ENCODE results near the gene ANKH.

DNA sequence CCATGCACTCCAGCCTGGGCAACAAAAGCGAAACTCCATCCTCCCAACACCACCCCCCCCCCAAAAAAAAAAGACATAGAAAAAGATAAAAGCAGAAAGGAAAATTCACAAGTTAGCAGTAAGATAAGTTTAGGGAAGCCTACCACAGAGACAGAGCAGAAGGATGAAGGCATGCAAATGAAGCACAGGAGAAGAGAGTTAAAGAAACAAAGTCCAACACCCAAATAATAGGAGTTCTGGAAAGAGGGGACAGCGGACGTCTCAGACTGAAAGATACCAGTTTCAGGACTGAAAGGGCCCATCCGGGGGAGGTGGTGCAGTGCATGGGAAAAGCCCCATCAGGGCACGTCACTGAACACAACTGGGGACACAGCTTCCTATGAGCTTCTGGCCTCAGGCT, 152.8 kb downstream of the ANKH start:
- TF ChIP-seq ELF4 (CRISPR knock-in tag; IDR thresholded peaks at IDR 0.05; ENCODE audit: low read depth) (no peak), CREB1 (CRISPR knock-in tag; IDR thresholded peaks at IDR 0.05) (no peak), ZNF263 (CRISPR knock-in tag; IDR thresholded peaks at IDR 0.05; ENCODE audit: low read depth) (no peak), GABPB1 (CRISPR knock-in tag; IDR thresholded peaks at IDR 0.05) (no peak), NR3C1 (CRISPR knock-in tag; conservative IDR thresholded peaks at IDR 0.05; ENCODE audit: low read depth) (no peak)
- TF ChIP-seq, protein P1, sequence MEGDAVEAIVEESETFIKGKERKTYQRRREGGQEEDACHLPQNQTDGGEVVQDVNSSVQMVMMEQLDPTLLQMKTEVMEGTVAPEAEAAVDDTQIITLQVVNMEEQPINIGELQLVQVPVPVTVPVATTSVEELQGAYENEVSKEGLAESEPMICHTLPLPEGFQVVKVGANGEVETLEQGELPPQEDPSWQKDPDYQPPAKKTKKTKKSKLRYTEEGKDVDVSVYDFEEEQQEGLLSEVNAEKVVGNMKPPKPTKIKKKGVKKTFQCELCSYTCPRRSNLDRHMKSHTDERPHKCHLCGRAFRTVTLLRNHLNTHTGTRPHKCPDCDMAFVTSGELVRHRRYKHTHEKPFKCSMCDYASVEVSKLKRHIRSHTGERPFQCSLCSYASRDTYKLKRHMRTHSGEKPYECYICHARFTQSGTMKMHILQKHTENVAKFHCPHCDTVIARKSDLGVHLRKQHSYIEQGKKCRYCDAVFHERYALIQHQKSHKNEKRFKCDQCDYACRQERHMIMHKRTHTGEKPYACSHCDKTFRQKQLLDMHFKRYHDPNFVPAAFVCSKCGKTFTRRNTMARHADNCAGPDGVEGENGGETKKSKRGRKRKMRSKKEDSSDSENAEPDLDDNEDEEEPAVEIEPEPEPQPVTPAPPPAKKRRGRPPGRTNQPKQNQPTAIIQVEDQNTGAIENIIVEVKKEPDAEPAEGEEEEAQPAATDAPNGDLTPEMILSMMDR (IDR thresholded peaks at IDR 0.05) = no peak
- TF ChIP-seq, protein P2, sequence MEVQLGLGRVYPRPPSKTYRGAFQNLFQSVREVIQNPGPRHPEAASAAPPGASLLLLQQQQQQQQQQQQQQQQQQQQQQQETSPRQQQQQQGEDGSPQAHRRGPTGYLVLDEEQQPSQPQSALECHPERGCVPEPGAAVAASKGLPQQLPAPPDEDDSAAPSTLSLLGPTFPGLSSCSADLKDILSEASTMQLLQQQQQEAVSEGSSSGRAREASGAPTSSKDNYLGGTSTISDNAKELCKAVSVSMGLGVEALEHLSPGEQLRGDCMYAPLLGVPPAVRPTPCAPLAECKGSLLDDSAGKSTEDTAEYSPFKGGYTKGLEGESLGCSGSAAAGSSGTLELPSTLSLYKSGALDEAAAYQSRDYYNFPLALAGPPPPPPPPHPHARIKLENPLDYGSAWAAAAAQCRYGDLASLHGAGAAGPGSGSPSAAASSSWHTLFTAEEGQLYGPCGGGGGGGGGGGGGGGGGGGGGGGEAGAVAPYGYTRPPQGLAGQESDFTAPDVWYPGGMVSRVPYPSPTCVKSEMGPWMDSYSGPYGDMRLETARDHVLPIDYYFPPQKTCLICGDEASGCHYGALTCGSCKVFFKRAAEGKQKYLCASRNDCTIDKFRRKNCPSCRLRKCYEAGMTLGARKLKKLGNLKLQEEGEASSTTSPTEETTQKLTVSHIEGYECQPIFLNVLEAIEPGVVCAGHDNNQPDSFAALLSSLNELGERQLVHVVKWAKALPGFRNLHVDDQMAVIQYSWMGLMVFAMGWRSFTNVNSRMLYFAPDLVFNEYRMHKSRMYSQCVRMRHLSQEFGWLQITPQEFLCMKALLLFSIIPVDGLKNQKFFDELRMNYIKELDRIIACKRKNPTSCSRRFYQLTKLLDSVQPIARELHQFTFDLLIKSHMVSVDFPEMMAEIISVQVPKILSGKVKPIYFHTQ (CRISPR knock-in tag; IDR thresholded peaks at IDR 0.05) = no peak
- TF ChIP-seq, protein P3, sequence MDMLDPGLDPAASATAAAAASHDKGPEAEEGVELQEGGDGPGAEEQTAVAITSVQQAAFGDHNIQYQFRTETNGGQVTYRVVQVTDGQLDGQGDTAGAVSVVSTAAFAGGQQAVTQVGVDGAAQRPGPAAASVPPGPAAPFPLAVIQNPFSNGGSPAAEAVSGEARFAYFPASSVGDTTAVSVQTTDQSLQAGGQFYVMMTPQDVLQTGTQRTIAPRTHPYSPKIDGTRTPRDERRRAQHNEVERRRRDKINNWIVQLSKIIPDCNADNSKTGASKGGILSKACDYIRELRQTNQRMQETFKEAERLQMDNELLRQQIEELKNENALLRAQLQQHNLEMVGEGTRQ (CRISPR knock-in tag; IDR thresholded peaks at IDR 0.05) = no peak
- TF ChIP-seq, protein P4, sequence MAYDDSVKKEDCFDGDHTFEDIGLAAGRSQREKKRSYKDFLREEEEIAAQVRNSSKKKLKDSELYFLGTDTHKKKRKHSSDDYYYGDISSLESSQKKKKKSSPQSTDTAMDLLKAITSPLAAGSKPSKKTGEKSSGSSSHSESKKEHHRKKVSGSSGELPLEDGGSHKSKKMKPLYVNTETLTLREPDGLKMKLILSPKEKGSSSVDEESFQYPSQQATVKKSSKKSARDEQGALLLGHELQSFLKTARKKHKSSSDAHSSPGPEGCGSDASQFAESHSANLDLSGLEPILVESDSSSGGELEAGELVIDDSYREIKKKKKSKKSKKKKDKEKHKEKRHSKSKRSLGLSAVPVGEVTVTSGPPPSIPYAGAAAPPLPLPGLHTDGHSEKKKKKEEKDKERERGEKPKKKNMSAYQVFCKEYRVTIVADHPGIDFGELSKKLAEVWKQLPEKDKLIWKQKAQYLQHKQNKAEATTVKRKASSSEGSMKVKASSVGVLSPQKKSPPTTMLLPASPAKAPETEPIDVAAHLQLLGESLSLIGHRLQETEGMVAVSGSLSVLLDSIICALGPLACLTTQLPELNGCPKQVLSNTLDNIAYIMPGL (CRISPR knock-in tag; IDR thresholded peaks at IDR 0.05) = no peak
- TF ChIP-seq, protein P5, sequence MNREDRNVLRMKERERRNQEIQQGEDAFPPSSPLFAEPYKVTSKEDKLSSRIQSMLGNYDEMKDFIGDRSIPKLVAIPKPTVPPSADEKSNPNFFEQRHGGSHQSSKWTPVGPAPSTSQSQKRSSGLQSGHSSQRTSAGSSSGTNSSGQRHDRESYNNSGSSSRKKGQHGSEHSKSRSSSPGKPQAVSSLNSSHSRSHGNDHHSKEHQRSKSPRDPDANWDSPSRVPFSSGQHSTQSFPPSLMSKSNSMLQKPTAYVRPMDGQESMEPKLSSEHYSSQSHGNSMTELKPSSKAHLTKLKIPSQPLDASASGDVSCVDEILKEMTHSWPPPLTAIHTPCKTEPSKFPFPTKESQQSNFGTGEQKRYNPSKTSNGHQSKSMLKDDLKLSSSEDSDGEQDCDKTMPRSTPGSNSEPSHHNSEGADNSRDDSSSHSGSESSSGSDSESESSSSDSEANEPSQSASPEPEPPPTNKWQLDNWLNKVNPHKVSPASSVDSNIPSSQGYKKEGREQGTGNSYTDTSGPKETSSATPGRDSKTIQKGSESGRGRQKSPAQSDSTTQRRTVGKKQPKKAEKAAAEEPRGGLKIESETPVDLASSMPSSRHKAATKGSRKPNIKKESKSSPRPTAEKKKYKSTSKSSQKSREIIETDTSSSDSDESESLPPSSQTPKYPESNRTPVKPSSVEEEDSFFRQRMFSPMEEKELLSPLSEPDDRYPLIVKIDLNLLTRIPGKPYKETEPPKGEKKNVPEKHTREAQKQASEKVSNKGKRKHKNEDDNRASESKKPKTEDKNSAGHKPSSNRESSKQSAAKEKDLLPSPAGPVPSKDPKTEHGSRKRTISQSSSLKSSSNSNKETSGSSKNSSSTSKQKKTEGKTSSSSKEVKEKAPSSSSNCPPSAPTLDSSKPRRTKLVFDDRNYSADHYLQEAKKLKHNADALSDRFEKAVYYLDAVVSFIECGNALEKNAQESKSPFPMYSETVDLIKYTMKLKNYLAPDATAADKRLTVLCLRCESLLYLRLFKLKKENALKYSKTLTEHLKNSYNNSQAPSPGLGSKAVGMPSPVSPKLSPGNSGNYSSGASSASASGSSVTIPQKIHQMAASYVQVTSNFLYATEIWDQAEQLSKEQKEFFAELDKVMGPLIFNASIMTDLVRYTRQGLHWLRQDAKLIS (CRISPR knock-in tag; IDR thresholded peaks at IDR 0.05; ENCODE audit: borderline replicate concordance) = no peak
- TF ChIP-seq, protein P6, sequence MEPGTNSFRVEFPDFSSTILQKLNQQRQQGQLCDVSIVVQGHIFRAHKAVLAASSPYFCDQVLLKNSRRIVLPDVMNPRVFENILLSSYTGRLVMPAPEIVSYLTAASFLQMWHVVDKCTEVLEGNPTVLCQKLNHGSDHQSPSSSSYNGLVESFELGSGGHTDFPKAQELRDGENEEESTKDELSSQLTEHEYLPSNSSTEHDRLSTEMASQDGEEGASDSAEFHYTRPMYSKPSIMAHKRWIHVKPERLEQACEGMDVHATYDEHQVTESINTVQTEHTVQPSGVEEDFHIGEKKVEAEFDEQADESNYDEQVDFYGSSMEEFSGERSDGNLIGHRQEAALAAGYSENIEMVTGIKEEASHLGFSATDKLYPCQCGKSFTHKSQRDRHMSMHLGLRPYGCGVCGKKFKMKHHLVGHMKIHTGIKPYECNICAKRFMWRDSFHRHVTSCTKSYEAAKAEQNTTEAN (CRISPR knock-in tag; IDR thresholded peaks at IDR 0.05) = no peak
- TF ChIP-seq, protein P7, sequence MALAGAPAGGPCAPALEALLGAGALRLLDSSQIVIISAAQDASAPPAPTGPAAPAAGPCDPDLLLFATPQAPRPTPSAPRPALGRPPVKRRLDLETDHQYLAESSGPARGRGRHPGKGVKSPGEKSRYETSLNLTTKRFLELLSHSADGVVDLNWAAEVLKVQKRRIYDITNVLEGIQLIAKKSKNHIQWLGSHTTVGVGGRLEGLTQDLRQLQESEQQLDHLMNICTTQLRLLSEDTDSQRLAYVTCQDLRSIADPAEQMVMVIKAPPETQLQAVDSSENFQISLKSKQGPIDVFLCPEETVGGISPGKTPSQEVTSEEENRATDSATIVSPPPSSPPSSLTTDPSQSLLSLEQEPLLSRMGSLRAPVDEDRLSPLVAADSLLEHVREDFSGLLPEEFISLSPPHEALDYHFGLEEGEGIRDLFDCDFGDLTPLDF (CRISPR knock-in tag; IDR thresholded peaks at IDR 0.05) = no peak
